Liver (tissue), 3 donors: ENCODE data around the gene MTOR.

Experiments
- SP1 ChIP-seq: IDR thresholded peaks from 2 replicates; pipeline ENCODE4 v1.6.1; 2018; ENCODE audit warnings: antibody characterized with exemption, mild to moderate bottlenecking
- TAF1 ChIP-seq: conservative IDR thresholded peaks from 2 replicates; pipeline ENCODE4 v1.6.1; 2016; ENCODE audit warnings: antibody characterized with exemption, mild to moderate bottlenecking
- YY1 ChIP-seq: IDR thresholded peaks from 2 replicates; pipeline ENCODE4 v1.6.1; 2016; ENCODE audit warnings: antibody characterized with exemption, mild to moderate bottlenecking
- TF ChIP-seq, protein P1 (sequence below): fragments of 150-350 bp; IDR thresholded peaks from 2 replicates; pipeline ENCODE4 v1.5.1; 2017; ENCODE audit warnings: improper control_type of control experiment, low read depth, low read length; ENCODE audit not compliant: missing input control
- TF ChIP-seq, protein P2 (sequence below): IDR thresholded peaks from 2 replicates; pipeline ENCODE4 v1.6.1; 2016; ENCODE audit warnings: antibody characterized with exemption
- donor health status: healthy.
- donor health status: healthy.

DNA sequence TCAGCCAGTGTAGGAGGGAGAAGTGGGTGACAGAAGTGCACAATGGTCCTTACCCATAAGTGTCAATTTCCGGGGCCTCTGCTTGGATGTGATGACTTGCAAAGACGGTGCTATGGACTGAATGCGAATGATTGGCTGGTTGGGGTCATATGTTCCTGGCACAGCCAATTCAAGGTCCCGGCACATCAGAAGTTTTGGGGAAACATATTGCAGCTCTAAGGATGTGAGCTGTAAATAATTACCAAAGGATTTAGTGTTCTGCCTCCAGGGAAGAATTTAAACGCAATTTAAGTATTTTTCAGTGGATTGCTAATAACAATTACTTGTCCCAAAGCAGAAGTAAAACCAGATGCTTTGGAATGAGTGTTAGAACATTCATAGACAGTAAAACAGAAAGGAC, 135.8 kb downstream of the MTOR start:
- TF ChIP-seq, protein P1, sequence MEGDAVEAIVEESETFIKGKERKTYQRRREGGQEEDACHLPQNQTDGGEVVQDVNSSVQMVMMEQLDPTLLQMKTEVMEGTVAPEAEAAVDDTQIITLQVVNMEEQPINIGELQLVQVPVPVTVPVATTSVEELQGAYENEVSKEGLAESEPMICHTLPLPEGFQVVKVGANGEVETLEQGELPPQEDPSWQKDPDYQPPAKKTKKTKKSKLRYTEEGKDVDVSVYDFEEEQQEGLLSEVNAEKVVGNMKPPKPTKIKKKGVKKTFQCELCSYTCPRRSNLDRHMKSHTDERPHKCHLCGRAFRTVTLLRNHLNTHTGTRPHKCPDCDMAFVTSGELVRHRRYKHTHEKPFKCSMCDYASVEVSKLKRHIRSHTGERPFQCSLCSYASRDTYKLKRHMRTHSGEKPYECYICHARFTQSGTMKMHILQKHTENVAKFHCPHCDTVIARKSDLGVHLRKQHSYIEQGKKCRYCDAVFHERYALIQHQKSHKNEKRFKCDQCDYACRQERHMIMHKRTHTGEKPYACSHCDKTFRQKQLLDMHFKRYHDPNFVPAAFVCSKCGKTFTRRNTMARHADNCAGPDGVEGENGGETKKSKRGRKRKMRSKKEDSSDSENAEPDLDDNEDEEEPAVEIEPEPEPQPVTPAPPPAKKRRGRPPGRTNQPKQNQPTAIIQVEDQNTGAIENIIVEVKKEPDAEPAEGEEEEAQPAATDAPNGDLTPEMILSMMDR, result no peak
- no peak for TF ChIP-seq YY1
- TF ChIP-seq TAF1, result no peak
- no peak for TF ChIP-seq SP1
- TF ChIP-seq, protein P2, sequence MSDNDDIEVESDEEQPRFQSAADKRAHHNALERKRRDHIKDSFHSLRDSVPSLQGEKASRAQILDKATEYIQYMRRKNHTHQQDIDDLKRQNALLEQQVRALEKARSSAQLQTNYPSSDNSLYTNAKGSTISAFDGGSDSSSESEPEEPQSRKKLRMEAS, result no peak
